Stomach (tissue), 4 donors: Measurements from ENCODE around the gene ADGRD2.

Experiments used
- CTCF ChIP-seq, 7 experiments: fragments of 450-650 bp in 4 of 7; fragments of 200-600 bp in 3 of 7; sonication (generic) in 3 of 7; IDR thresholded peaks; one replicate each; pipeline ENCODE4 v1.5.1; 2016 to 2019; ENCODE audit warnings: antibody characterized with exemption in 7 of 7, control low read depth in 2 of 7, mild to moderate bottlenecking in 1 of 7
- EP300 ChIP-seq: sonication (generic); formaldehyde crosslinking; IDR thresholded peaks from one replicate; pipeline ENCODE4 v1.6.1; 2017; ENCODE audit warnings: antibody characterized with exemption
- POLR2A ChIP-seq, 4 donors: fragments of 450-650 bp; IDR thresholded peaks; one replicate each; pipeline ENCODE4 v1.6.1; 2016; ENCODE audit warnings: antibody characterized with exemption in 4 of 4, control low read depth in 2 of 4, mild to moderate bottlenecking in 1 of 4, moderate library complexity in 1 of 4
- POLR2AphosphoS5 ChIP-seq, 3 donors: sonication (generic); formaldehyde crosslinking; IDR thresholded peaks; one replicate each; pipeline ENCODE4 v1.6.1; 2016; ENCODE audit warnings: antibody characterized with exemption in 3 of 3

GRCh38 chr9:124488641-124489210 is 38.5 kb downstream of the ADGRD2 start:
- TF ChIP-seq EP300: no peak
- TF ChIP-seq CTCF (IDR thresholded peaks at IDR 0.05): no peak
- no peak for TF ChIP-seq POLR2A (IDR thresholded peaks at IDR 0.05)
- no peak for TF ChIP-seq POLR2AphosphoS5 (IDR thresholded peaks at IDR 0.05)
